Natural killer cell (primary cell): ENCODE results near the gene DIP2C. TPM values are rescaled to one million over a fixed set of nuclear protein-coding genes. Genes with fewer than 3 reads are reported as not detected.

Experiments
- ATAC-seq, 3 donors: fragments of 150-1000 bp in 2 of 3; fragments of 200-7000 bp in 1 of 3; cut with Tn5 transposase; 1 replicate in 1 of 3; 2 replicates in 2 of 3; pipeline ENCODE4 v1.10.0; 2021; ENCODE audit warnings: mild to moderate bottlenecking in 2 of 3, moderate library complexity in 2 of 3
- DNase-seq, 2 donors: peaks; one replicate each; pipeline versions ENCODE4 v3.0.0 to v3.0.0-alpha.2; 2013 to 2021; ENCODE audit warnings: mixed read lengths in 1 of 2
- H3K27ac ChIP-seq: one replicate; pipeline ENCODE4 v1.5.1; 2013; ENCODE audit warnings: mild to moderate bottlenecking, low read length
- H3K27me3 ChIP-seq: one replicate; pipeline ENCODE4 v1.6.1; 2013; ENCODE audit warnings: low read length; ENCODE audit not compliant: control insufficient read depth, insufficient read depth
- H3K36me3 ChIP-seq: one replicate; pipeline ENCODE4 v1.6.1; 2013; ENCODE audit warnings: low read length; ENCODE audit not compliant: control insufficient read depth, insufficient read depth
- H3K4me1 ChIP-seq: one replicate; pipeline ENCODE4 v1.6.1; 2013; ENCODE audit warnings: low read length; ENCODE audit not compliant: control insufficient read depth, insufficient read depth
- H3K4me3 ChIP-seq: one replicate; pipeline ENCODE4 v1.5.1; 2013; ENCODE audit warnings: low read length
- H3K9me3 ChIP-seq: one replicate; pipeline ENCODE4 v1.6.1; 2013; ENCODE audit warnings: low read length; ENCODE audit not compliant: control insufficient read depth, insufficient read depth
- H3K27ac Mint-ChIP-seq, 2 donors: one replicate each; pipeline ENCODE4 v1.8.0; 2022; ENCODE audit warnings: mild to moderate bottlenecking in 2 of 2, mixed read lengths in 2 of 2, moderate library complexity in 1 of 2
- H3K27me3 Mint-ChIP-seq, 2 donors: one replicate each; pipeline ENCODE4 v1.8.0; 2022; ENCODE audit warnings: low read depth in 2 of 2, mixed read lengths in 2 of 2
- H3K36me3 Mint-ChIP-seq: one replicate; pipeline ENCODE4 v1.8.0; 2022; ENCODE audit warnings: mixed read lengths
- H3K4me1 Mint-ChIP-seq, 2 donors: one replicate each; pipeline ENCODE4 v1.8.0; 2022; ENCODE audit warnings: mixed read lengths in 2 of 2
- H3K4me3 Mint-ChIP-seq: one replicate; pipeline ENCODE4 v1.8.0; 2022; ENCODE audit warnings: mild to moderate bottlenecking, moderate library complexity, mixed read lengths
- H3K9me3 Mint-ChIP-seq, 2 donors: one replicate each; pipeline ENCODE4 v1.8.0; 2022; ENCODE audit warnings: mixed read lengths in 2 of 2
- CTCF ChIP-seq: fragments of 200-600 bp; IDR thresholded peaks from one replicate; pipeline ENCODE4 v1.8.0; 2022; ENCODE audit warnings: antibody characterized with exemption
- WGBS: methylation state at CpG from one replicate; pipeline ENCODE4 v1.1.7; 2013; ENCODE audit warnings: missing lambda C conversion rate; ENCODE audit not compliant: insufficient coverage; 5-methylcytosine and 5-hydroxymethylcytosine counted together
- intact Hi-C: fragments of 100-400 bp; cut with micrococcal nuclease; formaldehyde crosslinking; loops from one replicate; pipeline ENCODE4 v1.14.2; 2022
- total RNA-seq, 4 donors: library from RNA; stranded (reverse); fragments of 120-200 nt in 1 of 4; gene quantifications; one replicate each; pipeline versions ENCODE4 v1.2.3 to v1.2.4, GENCODE V29; 2013 to 2022

Gene DIP2C
- total RNA-seq, 3 donors from 2014 or later (not counting 1 experiment from before 2014, with no cell fraction given) = 1.5 to 5.8 (median 3.8) TPM

GRCh38 chr10:335151-335800, 354.2 kb downstream of the DIP2C start:
- Mint-ChIP-seq H3K9me3 (no peaks in the 10 kb centered on the region), H3K36me3 (no peaks in the 10 kb centered on the region), H3K27me3 (no peaks in the 10 kb centered on the region), H3K27ac (peak overlapping the region in 1 of 2 donors; percentile 20), H3K4me1 (peaks cover 35 to 44% of the 10 kb centered on the region in 2 donors), H3K4me3 (no peak overlapping the region)
- no peak for ATAC-seq
- H3K4me1 ChIP-seq = peaks cover 15% of the 10 kb centered on the region
- TF ChIP-seq CTCF = no peak
- no peaks in the 10 kb centered on the region for H3K36me3 ChIP-seq
- intact Hi-C loops = no loop called here
- no peak overlapping the region for H3K27ac ChIP-seq
- H3K9me3 ChIP-seq = no peaks in the 10 kb centered on the region
- no peaks in the 10 kb centered on the region for H3K27me3 ChIP-seq
- no peak overlapping the region for H3K4me3 ChIP-seq
- 94% methylated on average over 14 of the region's 14 CpGs for WGBS
- no peak for DNase-seq

GRCh38 chr10:331186-331585, 358.3 kb downstream of the DIP2C start:
- Mint-ChIP-seq H3K4me3 (no peak overlapping the region), H3K36me3 (no peaks in the 10 kb centered on the region), H3K9me3 (no peaks in the 10 kb centered on the region), H3K4me1 (peaks cover 39 to 47% of the 10 kb centered on the region in 2 donors), H3K27ac (peak overlapping the region in 1 of 2 donors; percentile 35), H3K27me3 (no peaks in the 10 kb centered on the region)
- Histone ChIP-seq H3K27me3 (no peaks in the 10 kb centered on the region), H3K4me3 (no peak overlapping the region), H3K9me3 (no peaks in the 10 kb centered on the region), H3K4me1 (peaks cover 22% of the 10 kb centered on the region), H3K27ac (no peak overlapping the region), H3K36me3 (no peaks in the 10 kb centered on the region)
- ATAC-seq (no peak), DNase-seq (no peak)
- TF ChIP-seq CTCF = no peak
- WGBS = 94% methylated on average over 3 of the region's 3 CpGs
- intact Hi-C loops = loop anchor here (5.0 kb wide), 2 partner anchors 84 to 736 kb away; no protein-coding TSS in a partner anchor

- Mint-ChIP-seq H3K27ac (peak overlapping the region in 1 of 2 donors; percentile 59), H3K27me3 (no peaks in the 10 kb centered on the region), H3K4me1 (peaks cover 39 to 50% of the 10 kb centered on the region in 2 donors), H3K9me3 (no peaks in the 10 kb centered on the region), H3K36me3 (no peaks in the 10 kb centered on the region), H3K4me3 (peak overlapping the region; percentile 9)
- no peaks in the 10 kb centered on the region for H3K36me3 ChIP-seq
- 70% methylated on average over 15 of the region's 15 CpGs for WGBS
- H3K4me1 ChIP-seq = peaks cover 26% of the 10 kb centered on the region
- no peak for ATAC-seq
- DNase-seq = peak in 1 of 2 donors; percentile 29
- H3K4me3 ChIP-seq = no peak overlapping the region
- intact Hi-C loops = loop anchor here (5.0 kb wide), 2 partner anchors 82 to 738 kb away; no protein-coding TSS in a partner anchor
- TF ChIP-seq CTCF = no peak
- no peak overlapping the region for H3K27ac ChIP-seq
- H3K9me3 ChIP-seq = no peaks in the 10 kb centered on the region
- H3K27me3 ChIP-seq = no peaks in the 10 kb centered on the region
These were observed 359.9 kb downstream of the DIP2C start for GRCh38 chr10:329361-330099.
